NCI-H1105 treated with DMSO at 0.1 percent for 48 hours (cell line): ENCODE data around the gene SLC12A8.

Source experiments
- DNase-seq: peaks from one replicate; lab custom pipeline; 2025; lab: John Stamatoyannopoulos, UW

SLC12A8 gene

GRCh38 chr3:125054062-125054448 is 158.5 kb downstream of the SLC12A8 start:
- DNase-seq: no peak

GRCh38 chr3:125053304-125053699 is 159.2 kb downstream of the SLC12A8 start:
- DNase-seq: no peak

- DNase-seq: peak; percentile 11
These were observed 159.8 kb downstream of the SLC12A8 start for GRCh38 chr3:125052624-125053303.

- DNase-seq: no peak
These were observed 160.6 kb downstream of the SLC12A8 start for GRCh38 chr3:125051715-125052581.

- no peak for DNase-seq
These were observed 161.3 kb downstream of the SLC12A8 start for GRCh38 chr3:125051205-125051604.

- no peak for DNase-seq
These were observed 162.0 kb downstream of the SLC12A8 start for GRCh38 chr3:125050488-125051090.

GRCh38 chr3:125048282-125048681 is 164.3 kb downstream of the SLC12A8 start:
- DNase-seq: no peak

- no peak for DNase-seq
These were observed 166.6 kb downstream of the SLC12A8 start for GRCh38 chr3:125045965-125046364.

GRCh38 chr3:125045194-125045593 is 167.4 kb downstream of the SLC12A8 start:
- no peak for DNase-seq

GRCh38 chr3:125043599-125044151 is 168.9 kb downstream of the SLC12A8 start:
- DNase-seq: no peak

- no peak for DNase-seq
These were observed 169.7 kb downstream of the SLC12A8 start for GRCh38 chr3:125042725-125043406.

GRCh38 chr3:125039131-125040100 is 173.1 kb downstream of the SLC12A8 start:
- DNase-seq: peak; percentile 45

GRCh38 chr3:125037498-125038150 is 174.9 kb downstream of the SLC12A8 start:
- no peak for DNase-seq

GRCh38 chr3:125035217-125035616 is 177.3 kb downstream of the SLC12A8 start:
- DNase-seq: no peak

GRCh38 chr3:125033616-125034015 is 178.9 kb downstream of the SLC12A8 start:
- DNase-seq: no peak

- no peak for DNase-seq
These were observed 179.4 kb downstream of the SLC12A8 start for GRCh38 chr3:125033135-125033534.

GRCh38 chr3:125032683-125033082 is 179.9 kb downstream of the SLC12A8 start:
- DNase-seq: no peak
